ENCODE results near the gene OR1E1. TPM values are rescaled to one million over a fixed set of nuclear protein-coding genes. Genes with fewer than 3 reads are reported as not detected.

OR1E1 gene
- total and polyA plus RNA-seq, 2 experiments from 2014 or later: not detected

GRCh38 chr17:3418222-3418621 is 20.0 kb upstream of the OR1E1 start:
- Histone ChIP-seq H3K27ac (ENCODE audit: low read depth) (no peak overlapping the region), H3K4me1 (ENCODE audit: insufficient read depth) (no peaks in the 10 kb centered on the region), H3K4me3 (no peak overlapping the region), H3F3A (replicated peaks; ENCODE audit: low read depth) (no peaks in the 10 kb centered on the region), H3K79me2 (replicated peaks; ENCODE audit: insufficient read depth) (no peaks in the 10 kb centered on the region), H3K4me2 (no peak overlapping the region), H2AFZ (no peak overlapping the region), H3K9me2 (ENCODE audit: insufficient read depth) (peaks cover 17% of the 10 kb centered on the region), H4K20me1 (replicated peaks; ENCODE audit: insufficient read depth) (no peaks in the 10 kb centered on the region), H3K27me3 (ENCODE audit: insufficient read depth) (no peaks in the 10 kb centered on the region), H3K36me3 (ENCODE audit: insufficient read depth) (no peaks in the 10 kb centered on the region)
- Mint-ChIP-seq H3K27ac (no peak overlapping the region), H3K4me3 (no peak overlapping the region), H3K27me3 (ENCODE audit: insufficient read depth, low read depth, poor library complexity) (peaks cover 1% of the 10 kb centered on the region), H3K36me3 (ENCODE audit: low read depth) (peaks cover 2% of the 10 kb centered on the region; the same call in 1 of the 3 replicates), H3K4me1 (no peaks in the 10 kb centered on the region), H3K9me3 (peaks cover 29% of the 10 kb centered on the region)
- ATAC-seq (no peak), DNase-seq (ENCODE audit: low spot score) (no peak)
- TF ChIP-seq CREB1 (CRISPR knock-in tag; IDR thresholded peaks at IDR 0.05; ENCODE audit: low read depth) (no peak), ZNF331 (CRISPR knock-in tag; IDR thresholded peaks at IDR 0.05; ENCODE audit: low read depth) (no peak)

GRCh38 chr17:3415610-3416009 is 17.4 kb upstream of the OR1E1 start:
- Mint-ChIP-seq H3K36me3 (ENCODE audit: low read depth) (peaks cover 6% of the 10 kb centered on the region), H3K4me3 (no peak overlapping the region), H3K9me3 (peaks cover 32% of the 10 kb centered on the region), H3K27me3 (ENCODE audit: insufficient read depth, low read depth, poor library complexity) (no peaks in the 10 kb centered on the region), H3K27ac (no peak overlapping the region), H3K4me1 (no peaks in the 10 kb centered on the region)
- Histone ChIP-seq H2AFZ (no peak overlapping the region), H3K36me3 (ENCODE audit: insufficient read depth) (no peaks in the 10 kb centered on the region), H3K79me2 (replicated peaks; ENCODE audit: insufficient read depth) (no peaks in the 10 kb centered on the region), H3K9me2 (ENCODE audit: insufficient read depth) (peaks cover 6% of the 10 kb centered on the region; the same call in 1 of the 2 replicates), H4K20me1 (replicated peaks; ENCODE audit: insufficient read depth) (no peaks in the 10 kb centered on the region), H3K27ac (ENCODE audit: low read depth) (no peak overlapping the region), H3K27me3 (ENCODE audit: insufficient read depth) (no peaks in the 10 kb centered on the region), H3K4me1 (ENCODE audit: insufficient read depth) (no peaks in the 10 kb centered on the region), H3F3A (replicated peaks; ENCODE audit: low read depth) (no peaks in the 10 kb centered on the region), H3K4me2 (no peak overlapping the region), H3K4me3 (no peak overlapping the region)
- ATAC-seq: no peak
- DNase-seq (ENCODE audit: low spot score): no peak
- no peak for TF ChIP-seq STAT1 (IDR thresholded peaks at IDR 0.05; ENCODE audit: unreplicated experiment)
- TF ChIP-seq ZNF462 (CRISPR knock-in tag; IDR thresholded peaks at IDR 0.05): no peak
- no peak for TF ChIP-seq ZNF114 (CRISPR knock-in tag; IDR thresholded peaks at IDR 0.05)
- TF ChIP-seq JUNB (IDR thresholded peaks at IDR 0.05; ENCODE audit: unreplicated experiment): no peak
- no peak for TF ChIP-seq EZH2 (IDR thresholded peaks at IDR 0.05; ENCODE audit: low read depth, unreplicated experiment)
- TF ChIP-seq NANOG (IDR thresholded peaks at IDR 0.05; ENCODE audit: borderline replicate concordance): no peak
- TF ChIP-seq EZH2phosphoT487 (IDR thresholded peaks at IDR 0.05; ENCODE audit: unreplicated experiment): no peak
- TF ChIP-seq POLR2AphosphoS5 (IDR thresholded peaks at IDR 0.05; ENCODE audit: low read depth): no peak
- TF ChIP-seq ZNF331 (CRISPR knock-in tag; IDR thresholded peaks at IDR 0.05; ENCODE audit: low read depth): no peak
- TF ChIP-seq ETS1 (IDR thresholded peaks at IDR 0.05): no peak
- no peak for TF ChIP-seq REST (IDR thresholded peaks at IDR 0.05; ENCODE audit: unreplicated experiment)
- TF ChIP-seq CREB1 (CRISPR knock-in tag; IDR thresholded peaks at IDR 0.05; ENCODE audit: low read depth): no peak

All from GM23338 (cell line).